CD14-positive monocyte (primary cell): Measurements from ENCODE around the gene MYO18A. TPM values are rescaled to one million over a fixed set of nuclear protein-coding genes. Genes with fewer than 3 reads are reported as not detected.

Experiments used
- DNase-seq, 3 donors: peaks; one replicate each; pipeline ENCODE4 v3.0.0-alpha.2; 2011 to 2022
- H2AFZ ChIP-seq: 2 replicates; pipeline ENCODE4 v1.6.0; 2012; ENCODE audit warnings: mild to moderate bottlenecking, low read depth, low read length, inconsistent platforms; ENCODE audit not compliant: insufficient read depth, poor library complexity, severe bottlenecking
- H3K27ac ChIP-seq, 2 donors: 1 replicate in 1 of 2; 2 replicates in 1 of 2; pipeline ENCODE4 v1.5.1; 2012 to 2013; ENCODE audit warnings: low read length in 2 of 2, control low read depth in 1 of 2, inconsistent platforms in 1 of 2, low read depth in 1 of 2, mild to moderate bottlenecking in 1 of 2
- H3K27me3 ChIP-seq, 2 donors: one replicate each; pipeline versions ENCODE4 v1.6.0 to v1.6.1; 2011 to 2013; ENCODE audit warnings: low read length in 2 of 2; ENCODE audit not compliant: control insufficient read depth in 2 of 2, insufficient read depth in 2 of 2
- H3K36me3 ChIP-seq, 2 donors: replicated peaks in 1 of 2; 1 replicate in 1 of 2; 2 replicates in 1 of 2; pipeline versions ENCODE4 v1.5.1 to v1.6.1; 2012 to 2013; ENCODE audit warnings: low read length in 2 of 2, control low read depth in 1 of 2, inconsistent platforms in 1 of 2, mild to moderate bottlenecking in 1 of 2; ENCODE audit not compliant: insufficient read depth in 2 of 2, control insufficient read depth in 1 of 2
- H3K4me1 ChIP-seq, 2 donors: 1 replicate in 1 of 2; 2 replicates in 1 of 2; pipeline versions ENCODE4 v1.5.1 to v1.6.1; 2012 to 2013; ENCODE audit warnings: low read length in 2 of 2, control low read depth in 1 of 2, inconsistent platforms in 1 of 2, mild to moderate bottlenecking in 1 of 2, moderate library complexity in 1 of 2; ENCODE audit not compliant: insufficient read depth in 2 of 2, control insufficient read depth in 1 of 2
- H3K4me2 ChIP-seq: replicated peaks from 2 replicates; pipeline ENCODE3; 2012; ENCODE audit warnings: low read length, moderate library complexity, mild to moderate bottlenecking; ENCODE audit not compliant: poor library complexity, severe bottlenecking; ENCODE audit errors: extremely low read depth
- H3K4me3 ChIP-seq, 3 experiments: fragments of 200-600 bp in 1 of 3; sonication (generic) in 1 of 3; replicated peaks in 1 of 3; 1 replicate in 2 of 3; 2 replicates in 1 of 3; pipeline ENCODE4 v1.5.1; 2011 to 2013; ENCODE audit warnings: low read length in 3 of 3, mild to moderate bottlenecking in 3 of 3, control low read depth in 2 of 3, low read depth in 2 of 3, inconsistent platforms in 1 of 3, moderate library complexity in 1 of 3
- H3K79me2 ChIP-seq: 2 replicates; pipeline ENCODE4 v1.6.0; 2012; ENCODE audit warnings: mild to moderate bottlenecking, control low read depth, inconsistent platforms, low read length, moderate library complexity; ENCODE audit not compliant: insufficient read depth
- H3K9ac ChIP-seq: 2 replicates; pipeline ENCODE4 v1.6.0; 2017; ENCODE audit warnings: low read length, mild to moderate bottlenecking; ENCODE audit not compliant: insufficient read depth, poor library complexity, severe bottlenecking
- H3K9me3 ChIP-seq, 2 donors: replicated peaks in 1 of 2; 1 replicate in 1 of 2; 2 replicates in 1 of 2; pipeline versions ENCODE4 v1.5.1 to v1.6.1; 2012 to 2013; ENCODE audit warnings: low read length in 2 of 2, control low read depth in 1 of 2; ENCODE audit not compliant: control insufficient read depth in 1 of 2, insufficient read depth in 1 of 2
- H4K20me1 ChIP-seq: 2 replicates; pipeline ENCODE4 v1.6.0; 2012; ENCODE audit warnings: mild to moderate bottlenecking, low read length, control low read depth, moderate library complexity; ENCODE audit not compliant: insufficient read depth
- H3K27ac Mint-ChIP-seq, 7 donors: one replicate each; pipeline ENCODE4 v1.8.0; 2020; ENCODE audit warnings: mild to moderate bottlenecking in 7 of 7, mixed read lengths in 7 of 7, moderate library complexity in 6 of 7, inconsistent platforms in 2 of 7
- H3K27me3 Mint-ChIP-seq, 3 donors: one replicate each; pipeline ENCODE4 v1.8.0; 2021 to 2022; ENCODE audit warnings: low read depth in 3 of 3, mild to moderate bottlenecking in 3 of 3, mixed read lengths in 3 of 3, moderate library complexity in 3 of 3, inconsistent platforms in 1 of 3
- H3K36me3 Mint-ChIP-seq, 2 donors: one replicate each; pipeline ENCODE4 v1.8.0; 2020; ENCODE audit warnings: mixed read lengths in 2 of 2, inconsistent platforms in 1 of 2, mild to moderate bottlenecking in 1 of 2
- H3K4me1 Mint-ChIP-seq: one replicate; pipeline ENCODE4 v1.8.0; 2020; ENCODE audit warnings: mild to moderate bottlenecking, mixed read lengths
- H3K4me3 Mint-ChIP-seq, 2 donors: one replicate each; pipeline ENCODE4 v1.8.0; 2020; ENCODE audit warnings: mild to moderate bottlenecking in 2 of 2, mixed read lengths in 2 of 2, moderate library complexity in 1 of 2
- H3K9me3 Mint-ChIP-seq, 7 donors: one replicate each; pipeline ENCODE4 v1.8.0; 2020 to 2022; ENCODE audit warnings: mixed read lengths in 7 of 7, mild to moderate bottlenecking in 6 of 7, moderate library complexity in 6 of 7, inconsistent platforms in 2 of 7
- WGBS: methylation state at CpG from one replicate; pipeline ENCODE4 v1.1.5; 2013; ENCODE audit warnings: missing lambda C conversion rate; ENCODE audit not compliant: insufficient coverage; 5-methylcytosine and 5-hydroxymethylcytosine counted together
- intact Hi-C, 2 donors: fragments of 100-400 bp; cut with micrococcal nuclease; formaldehyde crosslinking; loops; one replicate each; pipeline versions ENCODE4 v1.15.0 to v1.15.1; 2023
- polyA plus RNA-seq, 3 donors: library from polyadenylated mRNA; depleted of rRNA in 1 of 3; unstranded in 2 of 3; stranded (reverse) in 1 of 3; fragments of 300-500 nt in 2 of 3; fragments of >200 nt in 1 of 3; fragmentation: Illumina TruSeq in 2 of 3; gene quantifications; 1 replicate in 2 of 3; 2 replicates in 1 of 3; pipeline ENCODE4 v1.2.3, GENCODE V29; 2012 to 2021
- TF ChIP-seq, protein P1 (sequence below): fragments of 200-600 bp; IDR thresholded peaks from one replicate; pipeline ENCODE4 v1.8.0; 2022; ENCODE audit warnings: antibody characterized with exemption, mild to moderate bottlenecking

The MYO18A gene
- polyA plus RNA-seq, 3 donors: 6.3 to 40.2 (median 11.0) TPM

DNA sequence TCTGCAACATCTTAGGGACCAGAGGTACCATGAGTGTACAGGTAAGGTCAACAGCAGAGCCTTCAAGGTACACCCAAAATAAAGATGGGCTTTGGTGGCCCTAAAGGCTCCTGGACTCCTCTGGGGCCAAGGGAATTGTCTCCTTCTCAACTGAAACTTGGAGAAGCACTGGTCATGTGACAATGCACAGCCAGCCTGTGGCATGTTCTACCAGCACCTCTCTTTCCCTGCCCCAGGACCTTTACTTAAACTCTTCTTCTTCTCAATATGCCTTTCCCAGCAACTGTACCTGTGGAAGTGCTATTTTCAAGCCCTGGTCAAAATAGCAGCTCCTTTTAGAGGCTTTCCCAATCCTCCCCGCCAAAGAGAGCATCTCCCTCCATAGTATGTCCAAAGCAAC, 108.9 kb downstream of the MYO18A start:
- H3K4me3 Mint-ChIP-seq: no peak overlapping the region
- H3K27me3 Mint-ChIP-seq: peaks cover 2 to 3% (median 2%) of the 10 kb centered on the region in 3 donors
- TF ChIP-seq, protein P1, sequence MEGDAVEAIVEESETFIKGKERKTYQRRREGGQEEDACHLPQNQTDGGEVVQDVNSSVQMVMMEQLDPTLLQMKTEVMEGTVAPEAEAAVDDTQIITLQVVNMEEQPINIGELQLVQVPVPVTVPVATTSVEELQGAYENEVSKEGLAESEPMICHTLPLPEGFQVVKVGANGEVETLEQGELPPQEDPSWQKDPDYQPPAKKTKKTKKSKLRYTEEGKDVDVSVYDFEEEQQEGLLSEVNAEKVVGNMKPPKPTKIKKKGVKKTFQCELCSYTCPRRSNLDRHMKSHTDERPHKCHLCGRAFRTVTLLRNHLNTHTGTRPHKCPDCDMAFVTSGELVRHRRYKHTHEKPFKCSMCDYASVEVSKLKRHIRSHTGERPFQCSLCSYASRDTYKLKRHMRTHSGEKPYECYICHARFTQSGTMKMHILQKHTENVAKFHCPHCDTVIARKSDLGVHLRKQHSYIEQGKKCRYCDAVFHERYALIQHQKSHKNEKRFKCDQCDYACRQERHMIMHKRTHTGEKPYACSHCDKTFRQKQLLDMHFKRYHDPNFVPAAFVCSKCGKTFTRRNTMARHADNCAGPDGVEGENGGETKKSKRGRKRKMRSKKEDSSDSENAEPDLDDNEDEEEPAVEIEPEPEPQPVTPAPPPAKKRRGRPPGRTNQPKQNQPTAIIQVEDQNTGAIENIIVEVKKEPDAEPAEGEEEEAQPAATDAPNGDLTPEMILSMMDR: no peak
- WGBS: no CpG with 5 or more reads among the region's 1 CpG
- no peaks in the 10 kb centered on the region for H3K4me1 Mint-ChIP-seq
- Histone ChIP-seq H2AFZ (no peak overlapping the region), H3K36me3 (peaks cover 2 to 14% of the 10 kb centered on the region in 2 donors), H3K27ac (no peak overlapping the region), H3K9ac (no peak overlapping the region), H3K79me2 (no peaks in the 10 kb centered on the region), H3K27me3 (no peaks in the 10 kb centered on the region), H3K9me3 (no peaks in the 10 kb centered on the region), H3K4me1 (no peaks in the 10 kb centered on the region), H3K4me3 (no peak overlapping the region), H3K4me2 (no peak overlapping the region), H4K20me1 (no peaks in the 10 kb centered on the region)
- no peak overlapping the region for H3K27ac Mint-ChIP-seq
- no peak for DNase-seq
- intact Hi-C loops: no loop called here
- H3K36me3 Mint-ChIP-seq: peaks cover 16 to 25% of the 10 kb centered on the region in 2 donors
- H3K9me3 Mint-ChIP-seq: no peaks in the 10 kb centered on the region

DNA sequence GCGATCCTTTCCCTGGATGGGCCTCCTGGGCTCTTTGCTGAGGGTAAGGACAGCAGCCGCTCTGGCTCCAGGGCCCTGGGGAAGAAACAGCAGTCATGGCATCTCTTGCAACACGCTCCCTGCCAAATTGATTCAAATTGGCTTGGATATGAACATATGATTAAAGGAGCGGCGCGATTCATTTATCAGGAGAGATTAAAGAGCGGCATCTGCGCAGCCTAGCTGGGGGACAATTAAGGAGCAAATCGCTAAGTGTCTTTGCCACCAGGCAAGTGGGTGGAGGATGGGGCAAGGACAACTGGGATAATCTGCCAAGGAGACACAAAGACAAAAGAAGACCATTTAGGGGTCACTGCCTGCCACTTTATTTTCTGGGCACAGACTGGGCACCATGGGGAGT, 109.4 kb downstream of the MYO18A start:
- Histone ChIP-seq H3K4me3 (no peak overlapping the region), H3K4me1 (no peaks in the 10 kb centered on the region), H3K27me3 (no peaks in the 10 kb centered on the region), H3K36me3 (peaks cover 2 to 9% of the 10 kb centered on the region in 2 donors), H3K9ac (no peak overlapping the region), H3K4me2 (no peak overlapping the region), H4K20me1 (no peaks in the 10 kb centered on the region), H3K79me2 (no peaks in the 10 kb centered on the region), H2AFZ (no peak overlapping the region), H3K27ac (no peak overlapping the region), H3K9me3 (no peaks in the 10 kb centered on the region)
- TF ChIP-seq, protein P1: no peak
- 96% methylated on average over 8 of the region's 9 CpGs for WGBS
- H3K9me3 Mint-ChIP-seq: no peaks in the 10 kb centered on the region
- H3K4me3 Mint-ChIP-seq: no peak overlapping the region
- H3K27me3 Mint-ChIP-seq: peaks cover 2 to 3% (median 2%) of the 10 kb centered on the region in 3 donors
- intact Hi-C loops: no loop called here
- peaks cover 11 to 20% of the 10 kb centered on the region in 2 donors for H3K36me3 Mint-ChIP-seq
- H3K4me1 Mint-ChIP-seq: no peaks in the 10 kb centered on the region
- DNase-seq: no peak
- no peak overlapping the region for H3K27ac Mint-ChIP-seq
